Psoas muscle (tissue), 8 donors: Measurements from ENCODE around the gene PTGDS. TPM values are rescaled to one million over a fixed set of nuclear protein-coding genes. Genes with fewer than 3 reads are reported as not detected.

Source experiments
- ATAC-seq, 4 donors: fragments of 200-7000 bp; cut with Tn5 transposase; one replicate each; pipeline ENCODE4 v1.9.1; 2020; ENCODE audit warnings: moderate library complexity in 3 of 4, mild to moderate bottlenecking in 2 of 4
- DNase-seq, 2 donors: peaks; one replicate each; pipeline ENCODE4 v3.0.0-alpha.2; 2020
- H3K27ac ChIP-seq: fragments of 200-600 bp; one replicate; pipeline ENCODE4 v1.8.0; 2022
- H3K27me3 ChIP-seq, 3 donors: fragments of 200-600 bp in 1 of 3; one replicate each; pipeline versions ENCODE4 v1.6.1 to v1.8.0; 2013 to 2022; ENCODE audit warnings: low read length in 2 of 3, mild to moderate bottlenecking in 2 of 3, moderate library complexity in 1 of 3; ENCODE audit not compliant: insufficient read depth in 3 of 3
- H3K36me3 ChIP-seq, 2 donors: fragments of 200-600 bp in 1 of 2; one replicate each; pipeline versions ENCODE4 v1.6.1 to v1.8.0; 2013 to 2022; ENCODE audit warnings: low read depth in 1 of 2, mild to moderate bottlenecking in 1 of 2, moderate library complexity in 1 of 2; ENCODE audit not compliant: insufficient read depth in 1 of 2
- H3K4me1 ChIP-seq: fragments of 200-600 bp; one replicate; pipeline ENCODE4 v1.8.0; 2022
- H3K4me3 ChIP-seq: fragments of 200-600 bp; one replicate; pipeline ENCODE4 v1.8.0; 2022; ENCODE audit warnings: mild to moderate bottlenecking
- H3K9me3 ChIP-seq: fragments of 200-600 bp; one replicate; pipeline ENCODE4 v1.8.0; 2022
- CTCF ChIP-seq: fragments of 200-600 bp; IDR thresholded peaks from one replicate; pipeline ENCODE4 v1.8.0; 2022; ENCODE audit warnings: antibody characterized with exemption
- WGBS, 3 donors: extraction: QIAGEN DNeasy Blood & Tissue Kit; methylation state at CpG; one replicate each; pipeline versions ENCODE4 v1.1.6 to v1.1.7; 2013; 5-methylcytosine and 5-hydroxymethylcytosine counted together
- intact Hi-C, 2 donors: fragments of 100-400 bp; cut with DNase I; formaldehyde crosslinking; loops; one replicate each; pipeline versions ENCODE4 v1.11.0 to v1.14.2; 2022
- polyA plus RNA-seq, 3 donors: library from polyadenylated mRNA; stranded (reverse); fragments of 200-250 nt; gene quantifications; one replicate each; pipeline ENCODE4 v1.2.3, GENCODE V29; 2013
- total RNA-seq, 4 donors: library from RNA; stranded (reverse); fragmentation: NEBNext Ultra II Directional in 2 of 4; extraction: Animal tissue kit (Norgen Biotek cat#: 25700) in 2 of 4; gene quantifications; one replicate each; pipeline versions ENCODE4 v1.2.1 to v1.2.4, GENCODE V29; 2021 to 2023
- donor health status: healthy with polysubstance abuse.
- donor health status: DM: no; HTN: no; CAD: no; lungs with moderate emphysema.
- donor health status: Bipolar disorder and iron deficiency.
- donor health status: healthy.
- donor health status: DM: yes; HTN: yes; CAD: no.
- donor health status: DM: no; HTN: no; CAD: no.
- donor health status: DM: no; HTN: no; CAD: no.
- donor health status: DM: yes; HTN: yes; CAD: no.

PTGDS gene
- total and polyA plus RNA-seq, 7 donors: 23.3 to 130 (median 37.9) TPM

DNA sequence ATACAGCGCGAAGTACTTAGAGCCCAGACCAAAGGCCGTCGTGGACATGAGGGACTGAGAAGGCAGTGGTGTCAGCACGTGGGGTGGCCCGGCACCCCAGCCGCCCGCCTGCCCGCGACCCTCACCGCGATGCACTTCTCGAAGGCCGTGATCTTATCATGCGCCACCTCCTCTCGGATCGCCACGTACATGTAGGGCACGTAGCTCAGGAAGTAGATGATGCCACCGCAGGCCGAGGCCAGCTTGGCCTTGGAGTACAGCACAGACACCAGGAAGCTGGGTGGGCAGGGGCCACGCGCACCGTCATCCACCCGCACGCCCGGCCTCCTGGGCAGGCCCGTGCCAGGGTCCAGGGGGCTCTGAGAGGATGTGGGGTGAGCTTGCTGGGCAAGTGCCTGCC, 39.8 kb downstream of the PTGDS start:
- TF ChIP-seq CTCF: no peak
- Histone ChIP-seq H3K27me3 (no peaks in the 10 kb centered on the region), H3K4me3 (no peak overlapping the region), H3K36me3 (peaks cover 0 to 72% of the 10 kb centered on the region in 2 donors), H3K9me3 (no peaks in the 10 kb centered on the region), H3K27ac (no peak overlapping the region), H3K4me1 (no peaks in the 10 kb centered on the region)
- DNase-seq (no peak), ATAC-seq (no peak)
- intact Hi-C loops: no loop called here
- WGBS, 3 donors: 97 to 98% (median 97%) methylated on average over 28 of the region's 28 CpGs

GRCh38 chr9:137017791-137018497, 40.6 kb downstream of the PTGDS start:
- WGBS, 3 donors: 91 to 94% (median 93%) methylated on average over 41 to 45 of the region's 45 CpGs
- peaks cover 0 to 64% of the 10 kb centered on the region in 2 donors for H3K36me3 ChIP-seq
- no peak for DNase-seq

DNA sequence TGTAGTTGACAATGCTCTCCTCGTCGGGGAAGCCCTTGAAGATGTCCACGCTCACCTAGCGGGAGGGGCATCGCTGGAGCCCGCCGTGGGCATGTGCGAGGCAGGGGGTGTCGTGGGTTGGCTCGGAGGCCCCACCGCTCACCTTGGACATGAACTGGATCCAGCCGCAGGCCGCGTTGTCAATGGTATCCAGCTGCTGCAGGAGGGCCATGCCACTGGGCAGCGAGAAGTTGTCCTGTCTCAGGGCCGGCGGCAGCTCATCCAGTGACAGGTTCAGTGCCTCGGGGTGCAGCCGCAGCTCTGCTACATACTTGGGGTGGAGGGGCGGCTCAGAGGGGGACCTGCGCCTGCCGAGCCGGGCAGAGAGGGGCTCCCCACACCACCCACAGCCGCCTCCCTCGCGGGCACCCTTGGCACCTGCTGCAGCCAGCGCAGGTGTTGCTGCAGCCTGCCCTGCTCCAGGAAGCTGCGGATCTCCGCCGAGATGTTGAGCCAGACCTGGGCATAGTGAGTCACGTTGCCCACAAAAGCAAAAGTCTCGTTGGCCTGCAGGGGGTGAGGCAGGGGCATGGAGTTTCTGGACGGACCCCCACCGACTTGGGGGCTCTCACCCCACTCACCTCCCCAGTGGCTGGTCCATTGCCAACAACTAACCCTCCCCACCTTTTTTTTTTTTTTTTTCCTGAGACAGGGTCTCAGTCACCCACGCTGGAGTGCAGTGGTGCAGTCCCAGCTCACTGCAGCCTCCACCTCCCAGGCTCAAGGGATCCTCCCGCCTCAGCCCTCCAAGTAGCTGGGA, 41.7 kb downstream of the PTGDS start:
- Histone ChIP-seq H3K4me1 (no peaks in the 10 kb centered on the region), H3K4me3 (no peak overlapping the region), H3K27ac (no peak overlapping the region), H3K9me3 (no peaks in the 10 kb centered on the region), H3K36me3 (peaks cover 0 to 58% of the 10 kb centered on the region in 2 donors), H3K27me3 (no peaks in the 10 kb centered on the region)
- TF ChIP-seq CTCF: no peak
- ATAC-seq: no peak
- no peak for DNase-seq
- 88 to 95% (median 92%) methylated on average over 33 to 36 of the region's 36 CpGs for WGBS, 3 donors
- intact Hi-C loops: no loop called here

More at GRCh38 chr9:137017791-137018497, 40.6 kb downstream of the PTGDS start:
- H3K27me3 ChIP-seq: no peaks in the 10 kb centered on the region
- intact Hi-C loops: no loop called here
- H3K4me3 ChIP-seq: no peak overlapping the region
- H3K4me1 ChIP-seq: no peaks in the 10 kb centered on the region
- no peaks in the 10 kb centered on the region for H3K9me3 ChIP-seq
- no peak for ATAC-seq
- TF ChIP-seq CTCF: no peak
- no peak overlapping the region for H3K27ac ChIP-seq

GRCh38 chr9:137019891-137020683, 42.8 kb downstream of the PTGDS start:
- TF ChIP-seq CTCF: no peak
- intact Hi-C loops: loop anchor here in 1 of 2 donors (10.0 kb wide), 1 partner anchor 175 kb away; the partner anchor contains the start of genes AJM1 and PHPT1

More at GRCh38 chr9:137019891-137020683, 42.8 kb downstream of the PTGDS start:
- no peaks in the 10 kb centered on the region for H3K4me1 ChIP-seq
- WGBS, 3 donors: 92 to 93% (median 92%) methylated on average over 32 to 34 of the region's 34 CpGs
- no peak for DNase-seq
- no peak for ATAC-seq
- no peak overlapping the region for H3K27ac ChIP-seq
- no peak overlapping the region for H3K4me3 ChIP-seq
- H3K36me3 ChIP-seq: peaks cover 0 to 47% of the 10 kb centered on the region in 2 donors
- H3K9me3 ChIP-seq: no peaks in the 10 kb centered on the region
- no peaks in the 10 kb centered on the region for H3K27me3 ChIP-seq
